ENCODE measurements around the gene SOCS4. TPM values are rescaled to one million over a fixed set of nuclear protein-coding genes. Genes with fewer than 3 reads are reported as not detected.

Gene SOCS4
- total RNA-seq, 2 donors from 2014 or later: 6.6 to 9.9 TPM

DNA sequence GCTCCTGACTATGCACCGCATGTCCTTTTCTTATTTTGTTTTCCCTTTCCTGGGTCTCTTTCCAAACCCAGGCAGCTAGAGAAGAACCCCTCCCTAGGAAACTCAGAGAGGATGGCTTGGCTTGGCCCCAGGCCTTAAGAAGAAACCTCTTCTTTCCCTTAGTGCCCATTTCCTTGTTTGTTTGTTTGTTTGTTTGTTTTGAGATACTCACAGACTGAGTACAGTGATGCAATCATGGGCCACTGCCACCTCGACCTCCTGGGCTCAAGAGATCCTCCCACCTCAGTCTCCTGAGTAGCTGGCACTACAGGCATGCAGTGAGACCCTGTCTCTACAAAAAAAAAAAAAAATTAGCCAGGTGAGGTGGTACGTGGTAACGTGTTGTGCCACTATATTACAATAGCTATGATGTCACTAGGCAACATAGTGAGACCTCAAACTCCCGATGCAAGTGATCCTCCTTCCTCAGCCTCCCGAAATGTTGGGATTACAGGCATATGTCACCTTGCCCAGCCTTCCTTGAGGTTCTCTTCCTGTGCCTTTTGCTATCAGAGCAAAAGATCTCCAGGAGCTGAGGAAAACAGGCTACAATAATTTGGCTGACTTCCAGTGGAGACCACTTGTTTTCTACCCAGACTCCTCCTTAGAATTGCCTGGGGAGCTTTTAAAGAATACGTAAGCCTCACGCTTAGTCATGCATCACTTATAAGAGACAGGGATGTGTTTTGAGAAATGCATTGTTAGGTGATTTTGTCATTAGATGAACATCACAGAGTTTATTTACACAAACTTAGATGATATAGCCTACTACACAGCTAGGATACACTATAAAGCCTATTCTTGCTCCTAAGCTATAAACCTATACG is 67.5 kb downstream of the SOCS4 start:
- H3K27ac ChIP-seq: no peak overlapping the region
- no peak for TF ChIP-seq POLR2A (IDR thresholded peaks at IDR 0.05)
- TF ChIP-seq, protein P1, sequence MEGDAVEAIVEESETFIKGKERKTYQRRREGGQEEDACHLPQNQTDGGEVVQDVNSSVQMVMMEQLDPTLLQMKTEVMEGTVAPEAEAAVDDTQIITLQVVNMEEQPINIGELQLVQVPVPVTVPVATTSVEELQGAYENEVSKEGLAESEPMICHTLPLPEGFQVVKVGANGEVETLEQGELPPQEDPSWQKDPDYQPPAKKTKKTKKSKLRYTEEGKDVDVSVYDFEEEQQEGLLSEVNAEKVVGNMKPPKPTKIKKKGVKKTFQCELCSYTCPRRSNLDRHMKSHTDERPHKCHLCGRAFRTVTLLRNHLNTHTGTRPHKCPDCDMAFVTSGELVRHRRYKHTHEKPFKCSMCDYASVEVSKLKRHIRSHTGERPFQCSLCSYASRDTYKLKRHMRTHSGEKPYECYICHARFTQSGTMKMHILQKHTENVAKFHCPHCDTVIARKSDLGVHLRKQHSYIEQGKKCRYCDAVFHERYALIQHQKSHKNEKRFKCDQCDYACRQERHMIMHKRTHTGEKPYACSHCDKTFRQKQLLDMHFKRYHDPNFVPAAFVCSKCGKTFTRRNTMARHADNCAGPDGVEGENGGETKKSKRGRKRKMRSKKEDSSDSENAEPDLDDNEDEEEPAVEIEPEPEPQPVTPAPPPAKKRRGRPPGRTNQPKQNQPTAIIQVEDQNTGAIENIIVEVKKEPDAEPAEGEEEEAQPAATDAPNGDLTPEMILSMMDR (IDR thresholded peaks at IDR 0.05): no peak
- no peak overlapping the region for H3K4me3 ChIP-seq
- H3K9me3 ChIP-seq: no peaks in the 10 kb centered on the region
- no peaks in the 10 kb centered on the region for H3K36me3 ChIP-seq (replicated peaks in 1 of 2; ENCODE audit: insufficient read depth in 1 of 2, low read depth in 2 of 2)
- ATAC-seq: no peak
- DNase-seq: no peak
- peaks cover 9% of the 10 kb centered on the region for H3K4me1 ChIP-seq
- H3K27me3 ChIP-seq: no peaks in the 10 kb centered on the region
- intact Hi-C loops (cut with DNase I): loop anchor here (5.0 kb wide), 1 partner anchor 38 kb away; no protein-coding TSS in a partner anchor
- WGBS, 2 donors: 70 to 78% methylated on average over 9 of the region's 9 CpGs

DNA sequence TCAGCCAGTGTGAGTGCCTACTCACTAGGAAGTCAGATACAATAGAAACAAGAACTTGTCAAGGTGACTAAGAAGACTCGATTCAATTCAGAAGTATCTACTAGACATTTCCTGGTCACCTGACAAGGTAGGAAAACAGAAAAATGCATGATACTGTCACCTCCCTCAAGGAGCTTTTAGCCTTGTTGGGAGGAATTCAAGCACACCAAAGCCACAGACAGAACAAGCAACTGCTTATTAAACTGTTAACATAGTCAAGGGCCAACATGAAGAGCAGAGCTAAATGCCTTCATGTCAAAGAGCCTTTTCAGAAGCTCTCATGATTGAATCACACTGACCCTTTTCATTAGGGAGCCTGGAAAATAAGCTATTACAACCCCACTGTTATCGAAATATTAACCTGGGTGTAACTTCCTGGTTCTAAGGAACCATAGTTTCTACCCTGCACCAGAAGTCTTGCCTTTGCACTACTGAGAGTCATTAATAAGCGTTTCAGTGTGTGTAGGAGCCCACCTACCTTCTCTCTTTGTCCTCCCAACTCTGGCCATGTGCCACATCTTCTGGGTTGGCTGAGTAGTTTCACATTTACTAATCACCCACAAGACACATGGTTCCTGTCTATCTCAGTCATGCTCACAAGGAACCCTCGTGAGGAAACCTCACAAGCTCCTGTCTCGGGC is 71.0 kb downstream of the SOCS4 start:
- no peaks in the 10 kb centered on the region for H3K9me3 ChIP-seq
- peak overlapping the region in 3 of 4 donors; percentile 1 to 32 (median 23) for H3K27ac ChIP-seq
- peaks cover 37% of the 10 kb centered on the region for H3K4me1 ChIP-seq
- H3K27me3 ChIP-seq: no peaks in the 10 kb centered on the region
- no peak for TF ChIP-seq POLR2A (IDR thresholded peaks at IDR 0.05)
- TF ChIP-seq, protein P1 (IDR thresholded peaks at IDR 0.05): no peak
- H3K4me3 ChIP-seq: no peak overlapping the region
- DNase-seq (peak in 2 of 4 donors; percentile 27 to 63), ATAC-seq (no peak)
- intact Hi-C loops (cut with DNase I): no loop called here
- WGBS, 2 donors: 59 to 64% methylated on average over 3 to 5 of the region's 5 CpGs
- no peaks in the 10 kb centered on the region for H3K36me3 ChIP-seq (replicated peaks in 1 of 2; ENCODE audit: insufficient read depth in 1 of 2, low read depth in 2 of 2)

DNA sequence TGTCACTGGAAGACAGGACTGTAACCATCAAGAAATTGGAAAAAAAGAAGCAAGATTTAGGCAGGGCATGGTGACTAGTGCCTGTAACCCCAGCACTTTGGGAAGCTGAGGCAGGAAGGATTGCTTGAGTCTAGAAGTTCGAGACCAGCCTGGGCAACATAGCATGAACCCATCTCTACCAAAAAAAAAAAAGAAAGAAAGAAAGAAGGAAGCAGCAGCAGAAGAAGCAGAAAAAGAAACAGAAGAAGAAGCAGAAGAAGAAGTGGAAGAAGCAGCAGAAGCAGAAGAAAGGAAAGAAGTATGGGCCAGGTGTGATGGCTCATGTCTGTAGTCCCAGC is 71.5 kb downstream of the SOCS4 start:
- no peaks in the 10 kb centered on the region for H3K27me3 ChIP-seq
- no peak overlapping the region for H3K4me3 ChIP-seq
- H3K9me3 ChIP-seq: no peaks in the 10 kb centered on the region
- ATAC-seq (no peak), DNase-seq (no peak)
- 100% methylated on average over 1 of the region's 1 CpG for WGBS, 2 donors
- no peak for TF ChIP-seq POLR2A (IDR thresholded peaks at IDR 0.05)
- TF ChIP-seq, protein P1 (IDR thresholded peaks at IDR 0.05): no peak
- intact Hi-C loops (cut with DNase I): no loop called here
- H3K36me3 ChIP-seq (replicated peaks in 1 of 2; ENCODE audit: insufficient read depth in 1 of 2, low read depth in 2 of 2): no peaks in the 10 kb centered on the region
- peaks cover 42% of the 10 kb centered on the region for H3K4me1 ChIP-seq
- peak overlapping the region in 3 of 4 donors; percentile 1 to 32 (median 23) for H3K27ac ChIP-seq

Other genes with a start within 250 kb of the SOCS4 start
- 10 to 100 TPM in 1 of 2 donors, 1 to 10 TPM in 1; 6.0 to 11.9 TPM for gene GCH1, start 124.4 kb upstream of the SOCS4 start, total RNA-seq
- 1 to 10 TPM in 1 of 2 donors, under 1 TPM in 1; 0.66 to 1.0 TPM for gene WDHD1, start 137 bp upstream of the SOCS4 start, total RNA-seq
- 10 to 100 TPM in 1 of 2 donors, 1 to 10 TPM in 1; 7.9 to 13.2 TPM for gene MAPK1IP1L, start 24.4 kb downstream of the SOCS4 start, total RNA-seq
- gene LGALS3, start 102.0 kb downstream of the SOCS4 start, total RNA-seq: 100 to 1,000 TPM in 1 of 2 donors, 10 to 100 TPM in 1; 53.4 to 145 TPM
- not detected for gene DLGAP5, start 164.3 kb downstream of the SOCS4 start, total RNA-seq
- 10 to 100 TPM; 14.2 to 17.4 TPM for gene FBXO34, start 244.2 kb downstream of the SOCS4 start, total RNA-seq

Measured in body of pancreas (tissue), 4 donors.